WI38 (cell line): Measurements from ENCODE around the gene MZF1.

Source experiments
- H3K4me3 ChIP-seq: 2 replicates; pipeline ENCODE4 v1.5.1; 2011; ENCODE audit warnings: low read depth, mild to moderate bottlenecking, control low read depth, low read length
- TF ChIP-seq, protein P1 (sequence below): IDR thresholded peaks from 2 replicates; pipeline ENCODE4 v1.5.1; 2012; ENCODE audit warnings: low read depth, mild to moderate bottlenecking, control low read depth, low read length

The MZF1 gene

DNA sequence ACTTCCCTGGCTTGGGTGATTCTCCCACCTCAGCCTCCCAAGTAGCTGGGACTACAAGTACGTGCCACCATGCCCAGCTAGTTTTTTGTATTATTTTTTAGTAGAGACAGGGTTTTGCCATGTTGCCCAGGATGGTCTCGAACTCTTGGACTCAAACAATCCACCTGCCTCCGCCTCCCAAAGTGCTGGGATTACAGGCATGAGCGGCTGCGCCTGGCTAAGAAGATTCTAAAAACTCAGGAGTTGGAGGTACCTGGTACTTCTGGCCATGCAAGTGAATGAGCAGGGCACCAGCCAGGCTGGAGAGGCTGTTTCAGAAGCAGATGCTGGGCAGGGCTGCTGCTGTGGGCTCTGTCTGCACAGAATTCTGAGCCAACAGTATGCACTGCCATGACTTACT is 6.1 kb downstream of the MZF1 start:
- TF ChIP-seq, protein P1, sequence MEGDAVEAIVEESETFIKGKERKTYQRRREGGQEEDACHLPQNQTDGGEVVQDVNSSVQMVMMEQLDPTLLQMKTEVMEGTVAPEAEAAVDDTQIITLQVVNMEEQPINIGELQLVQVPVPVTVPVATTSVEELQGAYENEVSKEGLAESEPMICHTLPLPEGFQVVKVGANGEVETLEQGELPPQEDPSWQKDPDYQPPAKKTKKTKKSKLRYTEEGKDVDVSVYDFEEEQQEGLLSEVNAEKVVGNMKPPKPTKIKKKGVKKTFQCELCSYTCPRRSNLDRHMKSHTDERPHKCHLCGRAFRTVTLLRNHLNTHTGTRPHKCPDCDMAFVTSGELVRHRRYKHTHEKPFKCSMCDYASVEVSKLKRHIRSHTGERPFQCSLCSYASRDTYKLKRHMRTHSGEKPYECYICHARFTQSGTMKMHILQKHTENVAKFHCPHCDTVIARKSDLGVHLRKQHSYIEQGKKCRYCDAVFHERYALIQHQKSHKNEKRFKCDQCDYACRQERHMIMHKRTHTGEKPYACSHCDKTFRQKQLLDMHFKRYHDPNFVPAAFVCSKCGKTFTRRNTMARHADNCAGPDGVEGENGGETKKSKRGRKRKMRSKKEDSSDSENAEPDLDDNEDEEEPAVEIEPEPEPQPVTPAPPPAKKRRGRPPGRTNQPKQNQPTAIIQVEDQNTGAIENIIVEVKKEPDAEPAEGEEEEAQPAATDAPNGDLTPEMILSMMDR = no peak
- no peak overlapping the region for H3K4me3 ChIP-seq

DNA sequence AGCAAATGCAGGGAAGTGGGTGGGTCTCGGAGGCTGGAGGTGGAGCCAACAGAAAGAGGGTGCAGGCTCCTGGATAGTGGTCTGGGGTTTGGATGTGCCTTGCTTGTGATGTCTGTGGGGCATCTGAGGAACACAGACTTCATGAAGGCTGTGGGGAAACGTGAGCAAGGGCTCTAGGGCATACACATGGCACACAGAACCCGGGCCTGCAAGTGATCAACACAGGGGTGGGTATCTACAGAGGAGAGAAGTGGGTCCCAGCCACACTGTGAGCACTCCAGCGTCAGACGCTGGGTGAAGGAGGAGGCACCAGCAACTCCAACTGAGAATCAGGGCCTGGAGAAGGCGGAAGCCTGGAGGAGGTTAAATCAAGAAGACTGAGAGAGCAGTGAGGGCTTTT is 9.3 kb downstream of the MZF1 start:
- TF ChIP-seq, protein P1 = no peak
- H3K4me3 ChIP-seq = no peak overlapping the region

DNA sequence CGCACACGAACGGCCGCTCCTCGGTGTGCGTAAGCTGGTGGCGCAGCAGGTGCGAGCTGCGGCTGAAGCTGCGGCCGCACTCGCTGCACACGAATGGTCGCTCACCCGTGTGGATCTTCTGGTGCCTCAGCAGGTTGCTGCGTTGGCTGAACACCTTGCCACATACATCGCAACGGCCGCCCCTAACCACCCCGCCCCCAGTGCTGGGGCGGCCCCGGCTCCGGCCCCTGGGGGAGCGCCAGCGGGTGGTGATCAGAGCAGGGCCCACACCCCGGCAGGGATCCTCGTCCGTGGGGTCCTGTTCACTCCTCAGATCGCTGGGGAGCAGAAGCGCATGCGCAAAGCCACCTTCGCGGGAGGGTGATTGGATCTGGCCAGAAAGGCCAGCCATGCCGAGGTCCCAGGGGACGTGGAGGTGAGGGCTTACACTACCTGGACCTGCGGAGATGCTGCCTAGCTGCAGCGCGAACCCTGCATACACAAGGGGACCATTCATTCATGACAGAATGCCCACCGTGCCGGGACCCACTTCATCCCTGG is 10.0 kb downstream of the MZF1 start:
- peak overlapping the region; percentile 42 for H3K4me3 ChIP-seq
- TF ChIP-seq, protein P1 = no peak

DNA sequence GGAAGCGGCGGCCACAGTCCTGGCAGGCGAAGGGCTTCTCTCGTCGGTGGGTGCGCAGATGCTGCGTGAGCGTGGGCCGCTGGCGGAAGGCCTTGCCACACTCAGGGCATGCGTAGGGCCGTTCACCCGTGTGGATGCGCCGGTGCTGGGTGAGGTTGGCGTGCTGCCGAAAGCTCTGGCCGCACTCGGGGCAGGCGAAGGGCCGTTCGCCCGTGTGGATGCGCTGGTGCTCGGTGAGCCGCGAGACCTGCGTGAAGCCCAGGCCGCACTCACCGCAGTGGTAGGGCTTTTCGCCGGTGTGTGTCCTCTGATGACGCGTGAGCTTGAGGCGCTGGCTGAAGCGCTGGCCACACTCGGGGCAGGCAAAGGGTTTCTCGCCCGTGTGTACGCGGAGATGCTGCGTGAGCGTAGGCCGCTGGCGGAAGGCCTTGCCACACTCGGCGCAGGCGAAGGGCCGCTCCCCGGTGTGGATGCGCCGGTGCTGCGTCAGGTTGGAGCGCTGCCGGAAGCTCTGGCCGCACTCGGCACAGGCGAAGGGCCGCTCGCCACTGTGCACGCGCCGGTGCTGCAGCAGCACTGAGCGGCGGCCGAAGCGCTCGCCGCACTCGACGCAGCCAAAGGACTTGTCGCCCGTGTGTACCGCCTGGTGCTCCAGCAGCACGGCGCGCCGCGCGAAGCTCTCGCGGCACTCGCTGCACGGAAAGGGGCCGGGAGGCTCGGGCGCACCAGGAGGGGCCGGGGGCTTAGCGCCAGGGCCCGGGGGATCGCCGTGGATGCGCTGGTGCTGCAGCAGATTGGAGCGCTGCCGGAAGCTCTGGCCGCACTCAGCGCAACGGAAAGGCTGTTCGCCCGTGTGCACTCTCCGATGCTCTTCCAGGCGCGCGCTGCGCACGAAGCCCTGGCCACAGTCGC is 10.8 kb downstream of the MZF1 start:
- peak overlapping the region; percentile 42 for H3K4me3 ChIP-seq
- TF ChIP-seq, protein P1 = no peak

DNA sequence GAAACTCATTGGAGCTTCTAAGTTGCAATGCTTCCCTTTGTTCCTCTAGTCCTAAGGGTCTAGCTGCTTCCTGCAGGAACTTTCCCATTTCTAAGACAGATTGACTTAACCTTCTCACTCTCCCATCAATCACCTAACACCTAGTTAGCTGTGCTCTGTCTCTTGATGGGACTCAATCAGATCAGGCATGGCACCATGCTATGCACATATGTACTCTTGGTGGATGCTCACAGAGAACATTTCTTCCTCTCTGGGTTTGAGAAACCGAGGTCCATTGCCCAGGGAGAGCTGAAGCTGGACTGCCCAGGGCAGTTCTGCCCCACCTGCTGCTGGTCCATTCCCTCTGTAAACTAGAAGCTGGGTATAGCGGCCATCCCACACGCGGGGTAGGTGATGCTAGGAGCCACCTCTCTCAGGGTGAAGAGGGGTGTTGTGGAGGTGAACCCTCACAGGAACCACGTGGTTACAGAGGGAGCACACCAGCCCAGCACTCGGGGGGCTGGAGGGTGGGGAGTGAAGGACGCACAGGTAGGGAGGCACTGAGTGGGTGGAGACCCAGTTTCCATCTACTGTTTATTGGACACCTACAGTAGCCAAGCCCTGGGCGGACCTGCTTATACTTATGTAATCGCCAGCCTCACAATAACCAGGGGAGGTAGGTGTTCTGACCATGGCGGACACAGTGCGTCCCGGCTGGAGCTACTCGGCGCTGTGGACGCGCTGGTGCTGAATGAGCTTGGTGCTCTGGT is 11.6 kb downstream of the MZF1 start:
- no peak overlapping the region for H3K4me3 ChIP-seq
- TF ChIP-seq, protein P1 = no peak

DNA sequence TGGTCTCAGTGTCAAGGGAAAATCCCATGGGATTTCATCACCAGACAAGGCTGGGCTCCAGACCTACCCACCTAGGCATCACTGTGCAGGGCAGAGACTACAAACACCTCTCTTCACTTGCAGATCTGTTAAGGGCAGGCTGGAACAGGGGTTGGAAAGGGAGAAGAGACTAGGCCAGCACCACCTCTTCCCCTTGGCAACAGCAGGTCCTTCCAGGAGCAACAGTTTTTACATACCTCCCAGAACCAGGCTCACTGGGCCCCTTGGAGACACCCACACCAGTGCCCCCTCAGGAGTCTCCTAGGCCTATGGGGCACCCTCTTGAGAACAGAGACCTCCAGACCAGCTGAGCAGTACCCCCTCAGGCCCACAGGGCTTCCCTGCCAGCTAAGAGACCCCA is 12.2 kb downstream of the MZF1 start:
- TF ChIP-seq, protein P1 = no peak
- H3K4me3 ChIP-seq = no peak overlapping the region
